ACHN (cell line): ENCODE data around the gene STK32C.
"Not testable (repeated sequence)": the region's sequence is repeated elsewhere in the genome, so short reads cannot be mapped to it uniquely, and the experiment has no call there.

Source experiments
- DNase-seq: peaks from one replicate; pipeline ENCODE4 v3.0.0-alpha.2; 2015
- in situ Hi-C: cut with HindIII; loops from 2 replicates; pipeline ENCODE4 v1.10.0; 2017; ENCODE audit warnings: low sequenced_read_pairs, low pct_ligation_motif_present, low pct_unique_long_range_greater_than_20kb

The STK32C gene

DNA sequence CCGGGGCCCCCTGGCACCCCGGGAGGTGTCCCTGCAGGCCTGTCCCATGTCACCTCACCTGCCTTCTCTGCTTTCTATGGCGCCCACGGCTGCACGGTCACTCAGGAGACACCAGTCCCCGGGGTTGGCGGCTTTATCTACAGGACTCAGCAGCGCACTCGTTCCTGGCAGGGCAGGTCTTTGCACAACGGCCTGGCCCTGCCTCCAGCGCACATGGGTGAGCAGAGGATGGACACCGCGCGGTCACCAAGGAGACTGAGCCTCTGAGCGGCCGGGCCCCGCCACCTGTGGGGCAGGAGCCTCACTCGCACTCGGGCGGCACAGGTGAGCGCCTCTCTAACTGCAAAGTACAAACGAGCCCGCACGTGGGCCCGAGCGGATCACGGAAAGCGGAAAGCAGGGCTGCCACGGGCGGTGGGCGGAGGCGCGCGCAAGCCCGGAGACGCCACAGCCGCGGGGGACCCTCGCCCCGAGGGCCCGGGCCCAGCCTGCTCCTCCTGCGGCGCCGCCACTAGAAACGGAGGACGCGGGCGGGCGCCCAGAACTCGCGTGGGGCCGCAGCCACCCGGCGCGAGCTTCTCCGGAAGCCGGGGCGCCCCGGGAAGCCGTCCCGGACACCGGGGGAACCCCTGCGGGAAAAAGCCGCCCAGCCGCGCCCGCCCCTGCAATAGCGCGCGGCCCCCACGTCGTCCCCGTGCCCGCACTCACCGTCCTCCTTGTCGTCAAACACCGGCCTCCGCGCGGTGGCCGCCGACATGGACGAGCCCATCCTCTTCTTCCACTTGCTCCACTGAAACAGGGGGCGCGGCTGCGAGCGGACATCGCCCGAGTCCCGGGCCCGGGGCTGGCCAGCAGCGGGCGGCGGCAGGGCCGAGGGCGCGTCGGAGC is 642 bp downstream of the STK32C start:
- DNase-seq, result peak; percentile 66
- in situ Hi-C loops, result no loop called here

DNA sequence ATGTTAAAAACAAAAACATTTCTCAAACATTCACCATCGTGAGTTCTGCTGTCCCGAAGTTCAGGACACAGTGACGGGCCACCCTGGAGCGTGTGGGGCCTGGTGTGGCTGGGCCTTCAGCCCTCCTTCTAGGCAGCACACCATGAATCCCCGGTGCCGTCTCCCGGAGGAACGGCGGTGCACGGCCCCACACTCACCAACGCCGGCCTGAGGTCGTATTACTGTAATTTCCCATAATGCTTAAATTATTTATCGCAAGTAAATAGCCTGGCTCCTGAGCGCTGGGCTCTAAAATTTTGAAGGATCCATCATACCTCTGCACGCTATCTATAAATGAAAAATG is 1.4 kb downstream of the STK32C start:
- in situ Hi-C loops, result no loop called here
- no peak for DNase-seq

DNA sequence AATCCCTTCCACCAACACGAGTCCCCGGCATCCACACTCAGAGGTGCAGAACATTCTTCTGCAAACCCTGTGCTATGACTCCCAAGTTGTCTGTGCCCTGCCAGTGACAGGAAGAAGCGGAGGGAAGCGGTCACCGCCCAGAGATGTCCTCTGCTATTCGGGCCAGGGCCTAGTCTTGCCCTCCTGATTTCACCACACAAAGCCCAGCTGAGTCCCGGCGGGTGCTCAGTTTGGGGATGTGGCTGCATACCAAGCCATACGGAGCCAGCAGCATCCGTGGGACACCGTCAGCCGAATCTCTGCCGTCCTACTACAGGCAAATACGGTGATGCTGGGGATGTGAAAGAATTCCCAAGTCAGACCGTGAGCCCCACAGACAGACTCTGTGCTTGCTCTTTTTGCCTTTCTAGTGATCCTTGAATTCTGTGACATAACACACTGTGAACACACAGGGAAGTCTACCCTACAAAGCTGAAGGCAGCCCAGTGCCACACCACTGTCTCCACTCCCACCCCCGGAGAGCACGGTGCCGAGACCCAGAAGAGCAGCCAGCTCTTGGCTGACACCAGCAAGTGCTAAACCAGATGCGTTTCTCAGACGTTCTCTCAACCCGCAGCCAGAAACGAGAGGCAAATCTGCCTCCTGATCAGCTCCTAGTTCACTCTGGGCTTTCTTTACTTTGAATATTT is 2.0 kb downstream of the STK32C start:
- in situ Hi-C loops, result no loop called here
- no peak for DNase-seq

DNA sequence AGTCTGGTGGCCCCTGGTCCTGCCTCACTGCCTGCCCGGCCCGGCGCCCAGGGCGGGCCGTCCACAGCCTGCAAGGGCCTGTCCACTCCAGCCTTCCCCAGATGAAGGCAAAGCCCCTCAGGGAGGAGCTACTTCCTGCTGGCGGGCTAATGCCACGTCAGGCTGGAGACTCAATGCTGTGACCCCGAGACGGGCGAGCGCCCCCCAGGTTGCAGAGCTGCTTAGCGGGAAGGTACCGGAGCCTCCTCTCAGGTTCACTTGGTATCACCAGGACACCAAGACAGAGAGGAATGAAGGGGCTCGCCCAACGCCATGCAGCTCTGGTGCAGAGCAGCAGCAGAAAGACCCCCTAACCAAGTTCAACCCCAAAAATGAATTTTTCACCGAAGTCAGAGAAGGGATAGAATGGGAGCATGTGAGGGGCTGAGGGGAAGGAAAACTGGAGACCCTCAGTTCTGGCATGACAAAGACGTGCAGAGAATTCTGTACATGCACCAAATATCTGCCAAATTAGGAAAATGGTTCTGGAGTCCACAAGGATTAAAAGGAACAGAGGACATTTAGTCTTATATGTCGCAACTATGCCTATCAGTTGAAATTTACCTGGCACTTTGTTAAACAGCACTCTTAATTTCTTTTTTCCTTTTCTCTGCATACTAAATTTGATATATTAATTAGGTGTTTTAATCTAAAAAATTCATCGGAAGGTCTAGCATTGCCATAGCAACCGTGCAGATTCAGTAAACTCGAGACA is 2.8 kb downstream of the STK32C start:
- in situ Hi-C loops, result no loop called here

DNA sequence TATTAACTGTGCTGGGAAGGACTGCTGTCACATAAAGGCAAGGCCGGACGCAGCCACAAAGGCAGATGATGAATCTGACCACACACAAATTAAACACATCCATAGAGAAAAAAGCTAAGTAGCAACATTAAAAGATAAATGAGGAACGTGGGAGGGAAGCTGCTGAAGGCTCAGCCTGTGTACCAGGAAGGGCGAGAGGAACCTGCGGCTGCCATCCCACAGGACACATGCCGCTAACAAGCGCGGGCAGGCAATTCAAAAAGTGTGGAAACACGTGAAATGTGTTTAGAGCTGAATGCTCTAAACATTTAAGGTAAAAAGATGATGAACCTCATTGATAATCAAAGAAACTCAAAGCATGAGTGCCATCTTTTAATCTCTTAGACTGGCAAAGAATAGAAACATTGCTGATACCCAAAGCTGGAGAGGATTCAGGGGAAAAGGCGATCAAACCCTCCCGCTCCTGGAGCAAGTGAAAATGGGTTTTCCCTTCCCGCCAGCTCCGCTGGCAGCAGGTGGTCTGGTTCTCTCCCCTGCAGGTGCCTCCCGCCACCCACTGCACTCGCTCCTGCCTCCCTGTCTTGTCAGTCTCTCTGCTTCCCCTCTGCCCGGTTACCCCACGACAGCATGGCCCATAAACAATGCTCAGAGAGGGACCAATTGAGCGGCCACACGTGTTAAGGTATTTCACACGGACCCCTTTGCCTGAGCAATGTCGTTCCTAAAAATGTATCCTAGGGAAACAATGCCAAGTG is 4.2 kb downstream of the STK32C start:
- no peak for DNase-seq
- in situ Hi-C loops, result no loop called here

More for the DNA sequence above, 2.8 kb downstream of the STK32C start:
- DNase-seq, result no peak

DNA sequence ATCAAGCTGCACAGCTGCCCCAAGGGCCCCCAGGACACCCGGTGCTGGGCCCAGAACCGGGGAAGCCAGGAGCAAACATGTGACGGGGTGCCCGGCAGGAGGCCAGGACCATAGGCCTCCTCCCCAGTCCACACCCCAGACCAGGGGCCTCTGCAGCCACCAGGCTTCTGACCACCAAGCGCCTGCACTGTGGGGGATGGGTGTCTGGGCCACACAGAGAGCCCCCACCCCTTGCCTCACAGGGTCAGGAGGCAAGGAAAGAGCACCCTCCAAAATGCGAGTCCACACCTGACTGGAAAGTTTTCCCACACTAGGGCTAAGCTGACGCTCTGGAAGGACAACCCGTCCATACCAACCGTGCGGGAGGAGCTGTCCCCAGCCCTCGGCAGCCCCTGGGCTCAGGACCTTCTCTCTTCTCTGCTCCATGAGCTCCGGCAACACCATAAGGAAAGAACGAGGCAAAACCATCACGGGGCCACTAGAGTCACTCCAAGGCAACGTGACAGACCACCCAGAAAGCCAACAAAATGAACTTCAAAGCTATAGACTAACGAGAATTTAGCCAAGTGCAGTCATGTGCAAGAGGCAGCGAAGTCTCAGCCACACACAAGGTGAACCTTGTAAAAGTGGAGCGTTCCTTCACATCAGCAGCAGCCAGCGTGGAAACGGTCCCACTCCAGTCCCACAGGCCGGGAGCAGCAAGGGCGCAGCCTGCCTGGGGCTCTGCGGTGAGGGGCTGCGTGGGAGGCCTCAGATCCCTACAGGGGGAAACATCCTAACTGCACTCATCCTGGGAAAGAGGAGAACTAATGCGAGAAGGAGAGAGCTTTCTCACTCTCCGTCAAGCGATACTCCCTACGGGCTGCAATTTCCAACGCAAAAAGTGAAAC is 5.1 kb downstream of the STK32C start:
- no peak for DNase-seq
- in situ Hi-C loops, result no loop called here

DNA sequence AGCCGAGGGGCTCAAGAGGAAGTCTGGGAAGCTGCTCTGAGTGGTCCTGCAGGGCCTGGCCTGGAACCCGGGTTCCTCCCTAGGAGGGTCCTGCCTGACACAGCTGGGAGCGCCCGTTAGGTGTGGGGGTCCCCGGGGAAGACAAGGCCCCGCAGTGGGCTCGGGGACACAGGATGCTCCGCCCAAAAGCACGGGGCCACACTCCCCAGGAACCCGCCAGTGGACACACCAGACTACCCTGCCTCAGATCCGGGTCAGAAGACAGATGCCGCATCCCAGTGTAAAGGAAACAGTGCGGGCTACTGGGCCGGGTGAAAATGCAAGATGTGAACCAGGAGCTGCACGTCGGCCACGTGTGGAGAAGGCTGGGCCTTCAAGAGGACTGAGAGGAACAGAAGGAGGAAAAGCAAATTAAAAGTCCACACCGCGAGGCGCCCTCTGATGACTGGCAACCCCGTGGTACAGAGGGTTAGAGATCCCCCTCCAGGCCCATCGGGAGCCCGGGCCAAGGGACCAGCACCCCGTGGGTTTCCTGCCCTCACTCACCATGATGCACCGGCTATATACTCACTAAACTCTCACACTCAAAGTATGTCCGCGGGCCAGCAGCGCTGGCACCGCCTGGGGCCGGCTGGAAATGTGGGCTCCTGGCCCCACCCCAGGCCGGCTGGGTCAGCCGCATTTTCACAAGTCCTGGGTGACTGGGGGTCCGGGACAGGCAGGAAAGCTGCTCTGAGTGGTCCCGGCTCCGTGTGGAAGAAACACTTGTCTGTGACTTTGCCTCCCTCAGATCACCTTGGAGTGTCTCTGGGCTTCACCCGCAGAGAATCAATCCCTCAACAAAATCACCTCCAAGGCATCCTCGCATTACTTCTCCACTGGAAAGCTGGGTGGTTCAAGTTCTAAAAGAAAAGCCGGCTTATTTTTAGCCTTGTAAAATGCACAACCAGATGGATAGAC is 6.1 kb downstream of the STK32C start:
- no peak for DNase-seq
- in situ Hi-C loops, result no loop called here

DNA sequence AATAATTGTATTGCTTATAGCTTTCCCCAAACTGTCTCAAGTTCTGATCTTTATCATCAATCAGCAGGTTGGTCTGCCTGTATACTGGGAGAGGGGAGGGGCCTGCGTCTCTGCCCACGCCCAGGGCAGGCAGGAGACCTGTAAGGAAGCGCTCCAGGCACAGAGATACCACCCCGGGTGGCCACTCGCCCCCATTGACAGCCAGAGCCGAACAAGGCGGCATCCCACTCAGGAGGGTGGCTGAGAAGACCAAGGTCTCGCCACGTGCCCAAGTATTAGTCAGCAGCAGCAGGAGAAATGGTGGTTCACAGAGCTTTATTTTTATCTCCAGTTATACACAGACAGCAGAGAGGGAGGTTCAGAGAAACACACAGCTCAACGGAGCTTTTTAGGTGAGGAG is 7.2 kb downstream of the STK32C start:
- no peak for DNase-seq
- in situ Hi-C loops, result no loop called here

DNA sequence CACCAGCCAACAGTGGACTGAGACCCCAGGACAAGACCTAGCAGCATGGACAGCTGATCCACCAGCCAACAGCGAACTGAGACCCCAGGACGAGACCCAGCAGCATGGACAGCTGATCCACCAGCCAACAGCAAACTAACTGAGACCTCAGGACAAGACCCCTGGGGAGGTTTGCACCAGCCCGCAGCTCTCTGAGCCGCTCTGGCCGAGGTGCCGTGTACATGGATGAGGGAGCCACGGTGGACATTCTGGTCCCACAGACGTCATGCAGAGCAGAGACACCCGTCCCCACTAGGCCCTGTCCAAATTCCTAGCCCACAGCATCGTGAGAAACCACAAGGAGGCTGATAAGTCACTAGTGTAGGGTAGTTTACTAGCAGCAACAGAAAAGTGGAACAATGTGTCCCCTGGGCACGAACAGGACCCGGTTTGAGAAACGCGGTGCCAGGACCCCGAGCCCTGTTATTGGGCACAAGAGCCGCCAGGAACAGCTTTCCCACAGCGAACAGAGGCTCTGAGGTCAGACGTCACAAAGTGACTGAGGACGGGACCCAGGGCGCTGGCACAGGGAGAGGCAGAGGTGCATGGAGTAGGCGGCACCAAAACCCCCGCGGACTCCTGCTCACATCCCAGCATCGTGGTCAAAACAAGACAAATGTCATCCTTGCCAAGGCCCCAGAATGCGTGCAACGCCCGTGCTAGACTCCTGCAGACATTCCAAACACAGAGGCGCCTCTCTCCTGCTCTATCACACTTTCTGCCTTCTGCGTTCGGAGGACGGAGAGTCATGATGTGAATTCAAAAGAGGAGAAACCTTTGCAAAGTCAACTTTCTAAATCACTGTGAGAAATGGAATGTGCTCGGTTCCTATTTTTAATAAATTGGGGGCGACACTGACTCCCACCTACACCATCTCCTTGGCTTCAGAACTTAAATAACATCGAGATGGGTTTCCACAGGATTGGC is 8.1 kb downstream of the STK32C start:
- DNase-seq, result no peak
- in situ Hi-C loops, result no loop called here

DNA sequence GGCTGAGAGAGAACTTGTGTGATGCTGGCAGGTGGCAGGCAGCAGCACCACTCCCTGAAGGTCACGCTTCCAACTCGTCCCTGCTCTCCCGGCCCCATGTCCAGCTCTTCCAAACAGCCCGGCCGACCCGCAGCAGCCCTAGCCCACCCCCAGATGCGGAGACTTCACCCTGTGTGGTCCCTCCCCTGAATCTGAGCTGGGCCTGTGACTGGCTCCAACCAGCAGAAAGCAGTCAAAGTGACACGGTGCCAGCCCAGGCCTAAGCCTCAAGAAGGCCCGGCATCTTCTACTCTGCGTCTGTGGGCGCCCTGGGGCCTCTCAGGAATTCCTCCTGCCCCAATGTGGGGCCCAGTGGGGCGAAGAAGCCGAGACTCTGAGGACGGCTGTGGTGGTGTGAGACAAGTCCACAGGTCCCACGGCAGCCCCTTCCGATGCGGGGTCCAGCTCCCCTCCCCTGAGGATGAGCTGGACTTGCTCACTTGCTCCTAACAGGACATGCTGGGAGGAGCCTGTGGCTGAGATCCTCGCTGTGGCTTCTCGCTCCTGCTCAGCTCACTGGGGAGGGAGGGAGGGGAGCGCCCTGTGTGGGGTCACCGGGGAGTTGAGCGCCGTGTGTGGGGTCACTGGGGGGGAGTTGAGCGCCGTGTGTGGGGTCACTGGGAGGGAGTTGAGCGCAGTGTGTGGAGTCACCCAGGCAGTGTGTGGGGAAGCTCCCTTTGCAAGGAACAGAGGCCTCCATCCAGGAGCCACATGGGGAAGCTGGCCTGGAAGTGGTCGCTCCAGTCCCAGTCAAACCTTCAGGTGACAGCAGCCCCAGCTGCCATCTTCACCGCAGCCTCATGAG is 9.5 kb downstream of the STK32C start:
- in situ Hi-C loops, result no loop called here
- no peak for DNase-seq

DNA sequence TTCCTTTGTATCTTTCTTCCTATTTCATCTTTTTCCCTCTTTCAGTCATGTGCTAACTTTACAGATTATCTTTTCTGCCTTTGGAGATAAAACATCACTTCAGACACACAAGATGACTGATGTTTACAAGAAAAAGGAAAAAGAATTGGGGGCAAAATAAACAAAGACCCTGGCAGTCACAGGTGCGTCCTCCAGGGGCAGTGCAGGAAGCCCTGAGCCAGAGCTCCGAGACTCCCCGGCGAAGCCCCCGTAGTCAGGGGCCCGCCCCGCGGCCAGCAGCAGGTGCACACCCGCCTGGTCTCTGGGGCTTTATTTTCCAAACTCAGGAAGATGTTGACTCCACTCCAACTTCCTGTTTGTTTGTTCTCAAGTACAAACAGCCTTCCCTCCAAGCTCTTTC is 10.2 kb downstream of the STK32C start:
- in situ Hi-C loops, result no loop called here

DNA sequence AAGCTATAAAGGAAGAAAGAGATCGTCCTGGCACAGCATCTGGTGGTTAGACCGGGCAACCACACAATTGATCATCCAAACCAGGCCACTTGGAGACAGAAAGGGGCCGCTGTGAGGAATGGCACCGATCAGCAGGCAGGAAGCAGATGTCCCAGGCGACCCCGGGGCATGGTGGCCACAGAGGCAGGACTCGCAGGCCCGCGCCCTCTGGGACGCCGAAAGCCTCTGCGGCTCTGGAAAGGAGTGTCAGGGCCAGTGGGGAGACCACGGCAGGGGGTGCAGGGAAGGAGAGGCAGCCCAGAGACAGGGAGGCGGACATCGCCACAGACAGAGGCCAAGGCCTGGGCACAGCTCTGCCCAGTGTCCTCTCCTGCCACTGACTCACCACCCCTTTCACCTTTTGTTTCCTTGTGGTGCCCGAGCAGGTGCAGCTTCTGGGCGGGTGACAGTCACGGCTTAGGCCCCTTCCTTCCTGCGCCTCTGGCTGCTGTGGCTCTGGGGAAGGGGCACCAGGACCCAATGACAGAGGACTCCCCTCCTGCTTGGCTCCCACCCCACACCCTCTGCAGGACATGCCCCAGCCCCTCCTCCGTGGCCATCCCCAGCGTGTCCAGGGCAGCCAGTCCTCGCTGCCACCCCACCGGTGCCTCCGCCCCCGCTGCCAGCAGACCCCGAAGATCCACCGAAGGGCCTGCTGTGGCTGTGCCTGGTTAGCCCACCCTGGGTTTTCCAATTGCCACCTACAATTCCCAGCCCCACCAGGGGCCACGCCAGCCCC is 10.9 kb downstream of the STK32C start:
- in situ Hi-C loops, result no loop called here
- no peak for DNase-seq

More for the DNA sequence above, 10.2 kb downstream of the STK32C start:
- DNase-seq, result no peak

DNA sequence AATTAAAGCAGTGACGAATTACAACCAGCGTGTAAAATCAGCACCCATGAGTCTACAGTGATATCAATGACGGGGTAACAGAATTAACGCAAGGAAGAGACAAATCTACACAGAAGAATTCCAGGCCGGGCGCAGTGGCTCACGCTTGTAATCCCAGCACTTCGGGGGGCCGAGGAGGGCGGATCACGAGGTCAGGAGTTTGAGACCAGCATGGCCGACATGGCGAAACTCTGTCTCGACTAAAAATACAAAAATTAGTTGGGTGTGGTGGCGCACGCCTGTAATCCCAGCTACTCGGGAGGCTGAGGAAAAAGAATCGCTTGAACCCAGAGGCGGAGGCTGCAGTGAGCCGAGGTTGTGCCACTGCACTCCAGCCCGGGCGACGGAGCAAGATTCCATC is 12.3 kb downstream of the STK32C start:
- in situ Hi-C loops, DNase-seq: not testable (repeated sequence)

DNA sequence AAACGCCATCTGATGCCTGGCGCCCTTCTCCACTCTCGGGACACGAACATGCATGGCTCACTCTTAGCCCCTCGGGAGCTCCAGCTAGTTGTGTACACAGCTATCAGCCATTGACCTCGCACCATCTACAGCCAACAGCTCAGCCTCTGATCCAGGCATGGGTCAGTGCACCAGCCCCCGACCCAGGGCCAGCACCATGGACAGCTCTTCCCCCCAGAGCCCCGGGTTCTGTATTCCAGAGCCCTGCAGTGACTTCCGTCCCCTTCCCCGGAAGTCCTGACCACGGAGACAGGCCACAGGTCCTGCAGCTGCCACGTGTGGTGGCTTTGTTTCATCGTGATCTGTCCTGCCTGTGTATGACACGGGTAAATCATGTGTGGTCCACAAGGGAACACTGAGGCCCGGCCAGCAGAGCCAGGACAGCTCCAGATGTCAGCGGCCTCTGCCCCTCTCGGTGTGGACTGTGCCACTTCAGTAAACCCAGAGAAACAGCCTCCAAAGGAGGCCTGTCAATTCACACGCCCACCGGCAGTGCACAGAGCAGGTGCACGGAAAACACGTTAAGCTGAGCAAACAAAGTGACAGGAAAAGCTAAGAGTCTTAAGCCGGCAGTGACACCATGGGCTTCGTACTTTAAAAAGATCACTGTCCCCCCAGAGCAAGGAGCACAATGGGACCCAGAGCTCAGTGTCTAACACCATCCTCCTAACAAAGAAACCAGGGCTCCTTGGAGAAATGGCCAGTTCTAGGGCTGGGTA is 13.0 kb downstream of the STK32C start:
- DNase-seq, result no peak
- in situ Hi-C loops, result no loop called here
